ENCODE results near the gene SLC6A19. TPM values are rescaled to one million over a fixed set of nuclear protein-coding genes. Genes with fewer than 3 reads are reported as not detected.

SLC6A19 gene
- total RNA-seq, 1 experiment from 2014 or later = not detected

GRCh38 chr5:1268056-1268455 is 66.7 kb downstream of the SLC6A19 start:
- ChIA-PET CTCF (no interaction called here), POLR2A (ENCODE audit: unreplicated experiment) (no interaction called here)
- no peaks in the 10 kb centered on the region for H3K4me1 ChIP-seq (ENCODE audit: insufficient read depth, low read length)
- no peak for TF ChIP-seq EZH2 (IDR thresholded peaks at IDR 0.05; ENCODE audit: low read length, unreplicated experiment)
- TF ChIP-seq CTCF (conservative IDR thresholded peaks at IDR 0.05; ENCODE audit: low read depth, low read length) = no peak
- TF ChIP-seq EZH2phosphoT487 (IDR thresholded peaks at IDR 0.05; ENCODE audit: borderline replicate concordance, low read length) = no peak
- intact Hi-C loops (cut with micrococcal nuclease) = no loop called here
- no peak overlapping the region for H3K27ac ChIP-seq (ENCODE audit: low read length)
- H3K4me3 ChIP-seq (ENCODE audit: low read length) = no peak overlapping the region
- H3K9me3 ChIP-seq (ENCODE audit: low read length) = no peaks in the 10 kb centered on the region
- no peak overlapping the region for H3K4me2 ChIP-seq (ENCODE audit: low read length)
- no TSS peak for BruUV-seq (replicated peaks)
- no peak overlapping the region for H2AFZ ChIP-seq (ENCODE audit: low read length)
- H3K79me2 ChIP-seq (ENCODE audit: low read length) = no peaks in the 10 kb centered on the region
- DNase-seq = no peak
- no peak overlapping the region for H3K9ac ChIP-seq (ENCODE audit: low read length)
- H4K20me1 ChIP-seq (ENCODE audit: low read length) = no peaks in the 10 kb centered on the region
- H3K27me3 ChIP-seq (ENCODE audit: low read length) = no peaks in the 10 kb centered on the region
- no peaks in the 10 kb centered on the region for H3F3A ChIP-seq (ENCODE audit: low read length, unreplicated experiment)
- no peaks in the 10 kb centered on the region for H3K9me2 ChIP-seq (replicated peaks; ENCODE audit: low read length)
- no peaks in the 10 kb centered on the region for H3K36me3 ChIP-seq (ENCODE audit: low read depth, low read length)
- ATAC-seq = no peak

- no peaks in the 10 kb centered on the region for H4K20me1 ChIP-seq (ENCODE audit: low read length)
Observed at GRCh38 chr5:1268666-1269065, 67.3 kb downstream of the SLC6A19 start.

GRCh38 chr5:1270426-1270825 is 69.0 kb downstream of the SLC6A19 start:
- Histone ChIP-seq H3K9me2 (replicated peaks; ENCODE audit: low read length) (no peaks in the 10 kb centered on the region), H3K36me3 (ENCODE audit: low read depth, low read length) (no peaks in the 10 kb centered on the region), H3K79me2 (ENCODE audit: low read length) (no peaks in the 10 kb centered on the region), H3K4me3 (ENCODE audit: low read length) (no peak overlapping the region), H3K4me2 (ENCODE audit: low read length) (no peak overlapping the region), H3F3A (ENCODE audit: low read length, unreplicated experiment) (no peaks in the 10 kb centered on the region), H3K9me3 (ENCODE audit: low read length) (no peaks in the 10 kb centered on the region), H3K27ac (ENCODE audit: low read length) (no peak overlapping the region), H3K27me3 (ENCODE audit: low read length) (no peaks in the 10 kb centered on the region), H4K20me1 (ENCODE audit: low read length) (no peaks in the 10 kb centered on the region), H3K9ac (ENCODE audit: low read length) (no peak overlapping the region), H3K4me1 (ENCODE audit: insufficient read depth, low read length) (no peaks in the 10 kb centered on the region), H2AFZ (ENCODE audit: low read length) (no peak overlapping the region)
- ChIA-PET POLR2A (ENCODE audit: unreplicated experiment) (no interaction called here), CTCF (no interaction called here)
- TF ChIP-seq EZH2 (IDR thresholded peaks at IDR 0.05; ENCODE audit: low read length, unreplicated experiment) = no peak
- TF ChIP-seq EZH2phosphoT487 (IDR thresholded peaks at IDR 0.05; ENCODE audit: borderline replicate concordance, low read length) = no peak
- no peak for ATAC-seq
- BruUV-seq (replicated peaks) = no TSS peak
- intact Hi-C loops (cut with micrococcal nuclease) = no loop called here
- no peak for DNase-seq

More at GRCh38 chr5:1268666-1269065, 67.3 kb downstream of the SLC6A19 start:
- TF ChIP-seq CTCF (conservative IDR thresholded peaks at IDR 0.05; ENCODE audit: low read depth, low read length) (no peak), EZH2 (IDR thresholded peaks at IDR 0.05; ENCODE audit: low read length, unreplicated experiment) (no peak), EZH2phosphoT487 (IDR thresholded peaks at IDR 0.05; ENCODE audit: borderline replicate concordance, low read length) (no peak)
- Histone ChIP-seq H3K27ac (ENCODE audit: low read length) (no peak overlapping the region), H3K9me3 (ENCODE audit: low read length) (no peaks in the 10 kb centered on the region), H3K4me1 (ENCODE audit: insufficient read depth, low read length) (no peaks in the 10 kb centered on the region), H3F3A (ENCODE audit: low read length, unreplicated experiment) (no peaks in the 10 kb centered on the region), H3K27me3 (ENCODE audit: low read length) (no peaks in the 10 kb centered on the region), H3K4me3 (ENCODE audit: low read length) (no peak overlapping the region), H3K4me2 (ENCODE audit: low read length) (no peak overlapping the region), H3K36me3 (ENCODE audit: low read depth, low read length) (no peaks in the 10 kb centered on the region), H2AFZ (ENCODE audit: low read length) (no peak overlapping the region), H3K9me2 (replicated peaks; ENCODE audit: low read length) (no peaks in the 10 kb centered on the region), H3K79me2 (ENCODE audit: low read length) (no peaks in the 10 kb centered on the region), H3K9ac (ENCODE audit: low read length) (no peak overlapping the region)
- ATAC-seq (no peak), DNase-seq (no peak)
- ChIA-PET CTCF (no interaction called here), POLR2A (ENCODE audit: unreplicated experiment) (no interaction called here)
- no TSS peak for BruUV-seq (replicated peaks)
- intact Hi-C loops (cut with micrococcal nuclease) = no loop called here
